GM10266 (cell line): ENCODE results near the gene KRTAP19-3.

Experiments used
- DNase-seq: peaks from one replicate; pipeline ENCODE4 v3.0.0; 2012; ENCODE audit errors: extremely low spot score
- CTCF ChIP-seq: IDR thresholded peaks from 2 replicates; pipeline ENCODE4 v1.5.1; 2012; ENCODE audit warnings: mild to moderate bottlenecking, low read depth; ENCODE audit not compliant: control insufficient read depth, insufficient read depth; ENCODE audit errors: missing control alignments

The KRTAP19-3 gene

GRCh38 chr21:30448514-30448913, 43.3 kb downstream of the KRTAP19-3 start:
- DNase-seq = no peak
- TF ChIP-seq CTCF = no peak

GRCh38 chr21:30447056-30447455, 44.8 kb downstream of the KRTAP19-3 start:
- TF ChIP-seq CTCF = no peak
- DNase-seq = no peak

GRCh38 chr21:30444204-30444603, 47.6 kb downstream of the KRTAP19-3 start:
- no peak for DNase-seq
- no peak for TF ChIP-seq CTCF

- DNase-seq = no peak
- TF ChIP-seq CTCF = no peak
Measured at GRCh38 chr21:30443226-30443625, 48.6 kb downstream of the KRTAP19-3 start.
